Heart left ventricle (tissue), 16 donors: ENCODE data around the gene KCNAB2. TPM values are rescaled to one million over a fixed set of nuclear protein-coding genes. Genes with fewer than 3 reads are reported as not detected.

Experiments used
- ATAC-seq, 4 donors: fragments of 200-7000 bp; cut with Tn5 transposase; one replicate each; pipeline ENCODE4 v1.9.1; 2020 to 2022; ENCODE audit warnings: moderate library complexity in 4 of 4, mild to moderate bottlenecking in 3 of 4, moderate number of reproducible peaks in 1 of 4
- DNase-seq, 5 donors: peaks; one replicate each; pipeline ENCODE4 v3.0.0-alpha.2; 2020
- H3K27ac ChIP-seq, 12 donors: fragments of 200-600 bp; sonication (generic) in 4 of 12; one replicate each; pipeline versions ENCODE4 v1.5.0 to v1.8.0; 2016 to 2022; ENCODE audit warnings: mild to moderate bottlenecking in 2 of 12
- H3K27me3 ChIP-seq, 9 donors: fragments of 200-600 bp; sonication (generic) in 2 of 9; one replicate each; pipeline versions ENCODE4 v1.5.1 to v1.8.0; 2016 to 2022; ENCODE audit warnings: mild to moderate bottlenecking in 3 of 9
- H3K36me3 ChIP-seq, 9 donors: fragments of 200-600 bp; sonication (generic) in 2 of 9; one replicate each; pipeline versions ENCODE4 v1.5.0 to v1.8.0; 2018 to 2022; ENCODE audit warnings: mild to moderate bottlenecking in 2 of 9
- H3K4me1 ChIP-seq, 12 donors: fragments of 200-600 bp; sonication (generic) in 4 of 12; one replicate each; pipeline versions ENCODE4 v1.5.0 to v1.8.0; 2016 to 2022; ENCODE audit warnings: mild to moderate bottlenecking in 3 of 12
- H3K4me3 ChIP-seq, 12 donors: fragments of 200-600 bp; sonication (generic) in 4 of 12; one replicate each; pipeline versions ENCODE4 v1.5.0 to v1.8.0; 2017 to 2022; ENCODE audit warnings: mild to moderate bottlenecking in 9 of 12, moderate library complexity in 4 of 12
- H3K9me3 ChIP-seq, 12 donors: fragments of 200-600 bp; sonication (generic) in 4 of 12; one replicate each; pipeline versions ENCODE4 v1.5.0 to v1.8.0; 2016 to 2022; ENCODE audit warnings: mild to moderate bottlenecking in 1 of 12
- POLR2A ChIP-seq, 2 donors: fragments of 450-650 bp; IDR thresholded peaks; one replicate each; pipeline ENCODE4 v1.6.1; 2017; ENCODE audit warnings: antibody characterized with exemption in 2 of 2, mild to moderate bottlenecking in 2 of 2, moderate library complexity in 2 of 2
- WGBS, 4 donors: extraction: QIAGEN DNeasy Blood & Tissue Kit in 2 of 4; methylation state at CpG; one replicate each; pipeline versions ENCODE4 v1.1.5 to v1.1.7; 2013 to 2018; 5-methylcytosine and 5-hydroxymethylcytosine counted together
- intact Hi-C, 10 donors: fragments of 100-400 bp; cut with DNase I; formaldehyde crosslinking; loops; one replicate each; pipeline versions ENCODE4 v1.11.1 to v1.14.2; 2022
- polyA plus RNA-seq, 2 donors: library from polyadenylated mRNA; stranded (reverse); fragments of 200-250 nt; gene quantifications; one replicate each; pipeline ENCODE4 v1.2.3, GENCODE V29; 2013
- total RNA-seq, 9 donors: library from RNA; depleted of rRNA in 2 of 9; stranded (reverse); fragments of >200 nt in 2 of 9; fragmentation: NEBNext Ultra II Directional in 3 of 9; extraction: Animal tissue kit (Norgen Biotek cat#: 25700) in 3 of 9; gene quantifications; one replicate each; pipeline versions ENCODE4 v1.1.0 to v1.2.4, GENCODE V29; 2016 to 2023
- TF ChIP-seq, protein P1 (sequence below), 12 donors: fragments of 200-600 bp; sonication (generic) in 4 of 12; IDR thresholded peaks; one replicate each; pipeline versions ENCODE4 v1.5.0 to v1.8.0; 2018 to 2022; ENCODE audit warnings: antibody characterized with exemption in 12 of 12, mild to moderate bottlenecking in 5 of 12
- donor health status: ischemic (EF 13 %, LVEDD 7.1; RV severe dilation, severe dysfunction).
- donor health status: healthy with polysubstance abuse.
- donor health status: DM: no; HTN: yes; CAD: no.
- donor health status: DM: no; HTN: no; CAD: no.
- donor health status: ischemic (EF 25% LVEDD 6.9; RV normal size, moderate dysfunction).
- donor health status: ischemic (EF 25% LVEDD 5.7; RV mildly dilated, moderate dysfunction).
- donor health status: healthy.
- donor health status: DM: yes; HTN: yes; CAD: no.
- donor health status: ischemic (EF 35%, LVEDD 5.7; RV mildly dilated, moderate dysfunction).
- donor health status: nonischemic (EF 11% LVEDD 7.7; RV severe dilation, severe dysfunction).
- donor health status: DM: yes; HTN: yes; CAD: no.
- donor health status: PGD.
- donor health status: ischemic (EF 29% LVEDD 5.4; RV normal size, mild dysfunction).
- donor health status: nonischemic (EF 23%, LVEDD 6.1; RV moderate dilation, normal function).

KCNAB2 gene
- total and polyA plus RNA-seq, 11 donors, result 10.7 to 51.4 (median 27.2) TPM

DNA sequence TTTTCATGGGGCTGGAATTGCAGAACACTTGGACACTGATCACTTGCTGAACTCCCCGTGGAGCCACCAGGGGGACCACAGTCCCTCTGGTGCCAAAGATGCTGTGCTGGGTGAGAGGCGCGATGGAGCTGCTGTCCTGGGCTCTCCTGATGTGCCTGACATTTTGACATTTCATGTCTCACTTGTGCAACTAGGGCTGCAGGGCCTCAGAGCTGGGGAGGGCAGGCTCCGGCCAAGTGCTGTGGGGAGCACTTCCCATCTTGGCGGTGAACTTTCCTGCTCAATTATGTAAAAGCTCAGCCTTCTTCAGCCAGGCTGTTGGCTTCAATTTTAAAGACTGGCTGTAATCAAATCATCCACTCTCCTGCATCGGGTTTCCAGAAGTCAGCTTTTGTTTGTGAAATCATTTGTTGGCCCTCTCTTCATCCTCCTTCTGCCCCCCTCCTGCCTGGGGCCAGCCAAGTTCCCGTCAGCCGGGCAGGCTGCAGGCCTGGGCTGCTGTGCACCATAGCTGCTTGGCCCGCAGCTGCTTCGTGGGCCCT is 36.8 kb downstream of the KCNAB2 start:
- H3K9me3 ChIP-seq, result no peaks in the 10 kb centered on the region
- H3K27ac ChIP-seq, result no peak overlapping the region
- peaks cover 0 to 14% (median 1%) of the 10 kb centered on the region in 12 donors for H3K4me1 ChIP-seq
- ATAC-seq (no peak), DNase-seq (peak in 1 of 5 donors; percentile 54)
- H3K27me3 ChIP-seq, result no peaks in the 10 kb centered on the region
- peaks cover 0 to 48% (median 0%) of the 10 kb centered on the region in 9 donors for H3K36me3 ChIP-seq
- intact Hi-C loops, result no loop called here
- 64 to 74% (median 72%) methylated on average over 8 to 10 of the region's 10 CpGs for WGBS, 4 donors
- H3K4me3 ChIP-seq, result no peak overlapping the region
- no peak for TF ChIP-seq POLR2A (IDR thresholded peaks at IDR 0.05)
- TF ChIP-seq, protein P1, sequence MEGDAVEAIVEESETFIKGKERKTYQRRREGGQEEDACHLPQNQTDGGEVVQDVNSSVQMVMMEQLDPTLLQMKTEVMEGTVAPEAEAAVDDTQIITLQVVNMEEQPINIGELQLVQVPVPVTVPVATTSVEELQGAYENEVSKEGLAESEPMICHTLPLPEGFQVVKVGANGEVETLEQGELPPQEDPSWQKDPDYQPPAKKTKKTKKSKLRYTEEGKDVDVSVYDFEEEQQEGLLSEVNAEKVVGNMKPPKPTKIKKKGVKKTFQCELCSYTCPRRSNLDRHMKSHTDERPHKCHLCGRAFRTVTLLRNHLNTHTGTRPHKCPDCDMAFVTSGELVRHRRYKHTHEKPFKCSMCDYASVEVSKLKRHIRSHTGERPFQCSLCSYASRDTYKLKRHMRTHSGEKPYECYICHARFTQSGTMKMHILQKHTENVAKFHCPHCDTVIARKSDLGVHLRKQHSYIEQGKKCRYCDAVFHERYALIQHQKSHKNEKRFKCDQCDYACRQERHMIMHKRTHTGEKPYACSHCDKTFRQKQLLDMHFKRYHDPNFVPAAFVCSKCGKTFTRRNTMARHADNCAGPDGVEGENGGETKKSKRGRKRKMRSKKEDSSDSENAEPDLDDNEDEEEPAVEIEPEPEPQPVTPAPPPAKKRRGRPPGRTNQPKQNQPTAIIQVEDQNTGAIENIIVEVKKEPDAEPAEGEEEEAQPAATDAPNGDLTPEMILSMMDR (IDR thresholded peaks at IDR 0.05), result peak in 3 of 12 donors; percentile 8 to 25 (median 17)

- Histone ChIP-seq H3K9me3 (no peaks in the 10 kb centered on the region), H3K27ac (no peak overlapping the region), H3K27me3 (no peaks in the 10 kb centered on the region), H3K36me3 (peaks cover 0 to 55% (median 0%) of the 10 kb centered on the region in 9 donors), H3K4me1 (peaks cover 0 to 14% (median 1%) of the 10 kb centered on the region in 12 donors), H3K4me3 (no peak overlapping the region)
- ATAC-seq (no peak), DNase-seq (peak in 1 of 5 donors; percentile 55)
- WGBS, 4 donors, result 79 to 89% (median 84%) methylated on average over 17 to 18 of the region's 18 CpGs
- TF ChIP-seq, protein P1 (IDR thresholded peaks at IDR 0.05), result no peak
- no peak for TF ChIP-seq POLR2A (IDR thresholded peaks at IDR 0.05)
- intact Hi-C loops, result no loop called here
Measured at GRCh38 chr1:6083385-6083784, 37.7 kb downstream of the KCNAB2 start.

DNA sequence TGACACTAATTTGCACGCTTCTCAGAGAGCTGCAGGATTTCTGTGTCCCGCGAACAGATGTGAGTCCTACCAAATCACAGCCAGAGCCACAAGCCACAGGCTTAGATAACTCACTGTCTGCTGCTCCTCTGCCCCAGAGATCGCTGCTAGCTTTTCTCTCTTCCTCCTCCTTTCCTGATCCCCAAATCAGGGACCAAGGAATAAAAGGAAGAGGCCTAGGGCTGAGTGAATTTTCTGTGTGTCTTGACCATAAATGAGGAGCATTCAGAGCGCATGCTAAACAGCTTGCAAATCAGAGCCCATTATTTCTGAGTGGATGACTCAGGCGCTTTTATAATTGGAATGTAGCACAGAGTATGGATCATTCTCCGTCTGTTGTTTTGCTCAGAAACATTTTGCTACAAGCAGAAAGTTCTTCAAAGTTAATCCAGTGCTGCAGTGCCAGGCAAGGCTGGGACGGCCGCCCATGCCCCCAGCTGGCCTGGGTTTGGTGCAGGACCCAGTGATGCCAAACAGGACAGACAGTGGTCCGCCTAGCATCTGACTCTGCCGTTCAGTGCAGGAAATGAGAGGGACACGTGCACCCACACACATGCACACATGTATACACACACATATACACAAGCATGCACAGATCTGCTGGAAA is 38.2 kb downstream of the KCNAB2 start:
- no peak for TF ChIP-seq POLR2A (IDR thresholded peaks at IDR 0.05)
- TF ChIP-seq, protein P1 (IDR thresholded peaks at IDR 0.05), result no peak
- Histone ChIP-seq H3K36me3 (peaks cover 0 to 55% (median 0%) of the 10 kb centered on the region in 9 donors), H3K27ac (no peak overlapping the region), H3K9me3 (no peaks in the 10 kb centered on the region), H3K4me3 (no peak overlapping the region), H3K27me3 (no peaks in the 10 kb centered on the region), H3K4me1 (peaks cover 0 to 14% (median 1%) of the 10 kb centered on the region in 12 donors)
- 75 to 82% (median 78%) methylated on average over 11 to 12 of the region's 12 CpGs for WGBS, 4 donors
- no peak for DNase-seq
- intact Hi-C loops, result no loop called here
- ATAC-seq, result no peak

DNA sequence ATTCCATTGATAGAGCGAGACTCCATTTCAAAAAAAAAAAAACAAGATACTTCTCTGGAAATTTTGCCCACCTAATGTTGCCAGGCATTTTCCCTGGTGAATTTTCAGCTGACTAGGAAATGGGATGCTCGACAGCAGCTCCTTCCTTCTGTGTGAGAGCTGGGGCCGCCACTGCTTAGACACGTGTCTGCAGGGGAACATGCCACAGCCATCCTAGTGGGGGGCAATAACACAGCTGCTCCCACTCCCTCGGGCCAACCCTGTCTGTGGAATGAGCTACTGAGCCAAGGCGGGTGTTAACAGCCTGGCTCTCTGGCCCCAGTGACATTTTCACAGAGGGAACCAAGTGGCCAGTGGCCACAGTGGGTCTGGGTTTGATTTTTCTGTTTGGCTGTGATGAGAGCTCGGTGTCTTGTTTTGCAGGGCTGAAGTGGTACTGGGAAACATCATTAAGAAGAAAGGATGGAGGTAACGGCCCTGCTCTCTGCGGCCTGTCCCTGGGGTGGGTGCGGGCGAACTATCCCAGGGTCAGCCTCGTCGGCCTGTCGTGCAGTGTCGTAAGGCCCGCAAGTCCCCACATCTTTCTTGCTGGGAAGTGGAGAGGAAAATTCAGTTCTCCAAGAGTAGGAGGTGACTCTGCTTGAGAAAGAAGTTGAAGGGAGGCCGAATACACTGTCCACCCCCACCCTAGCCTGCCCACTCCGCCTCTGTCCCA is 39.2 kb downstream of the KCNAB2 start:
- intact Hi-C loops, result no loop called here
- Histone ChIP-seq H3K27ac (no peak overlapping the region), H3K36me3 (peaks cover 0 to 55% (median 0%) of the 10 kb centered on the region in 9 donors), H3K9me3 (no peaks in the 10 kb centered on the region), H3K27me3 (no peaks in the 10 kb centered on the region), H3K4me3 (no peak overlapping the region), H3K4me1 (peaks cover 0 to 14% (median 1%) of the 10 kb centered on the region in 12 donors)
- ATAC-seq (no peak), DNase-seq (peak in 1 of 5 donors; percentile 42)
- TF ChIP-seq, protein P1 (IDR thresholded peaks at IDR 0.05), result no peak
- TF ChIP-seq POLR2A (IDR thresholded peaks at IDR 0.05), result no peak
- 87 to 95% (median 91%) methylated on average over 16 to 18 of the region's 18 CpGs for WGBS, 4 donors
